ENCODE measurements around the gene TAGLN.

TAGLN gene

DNA sequence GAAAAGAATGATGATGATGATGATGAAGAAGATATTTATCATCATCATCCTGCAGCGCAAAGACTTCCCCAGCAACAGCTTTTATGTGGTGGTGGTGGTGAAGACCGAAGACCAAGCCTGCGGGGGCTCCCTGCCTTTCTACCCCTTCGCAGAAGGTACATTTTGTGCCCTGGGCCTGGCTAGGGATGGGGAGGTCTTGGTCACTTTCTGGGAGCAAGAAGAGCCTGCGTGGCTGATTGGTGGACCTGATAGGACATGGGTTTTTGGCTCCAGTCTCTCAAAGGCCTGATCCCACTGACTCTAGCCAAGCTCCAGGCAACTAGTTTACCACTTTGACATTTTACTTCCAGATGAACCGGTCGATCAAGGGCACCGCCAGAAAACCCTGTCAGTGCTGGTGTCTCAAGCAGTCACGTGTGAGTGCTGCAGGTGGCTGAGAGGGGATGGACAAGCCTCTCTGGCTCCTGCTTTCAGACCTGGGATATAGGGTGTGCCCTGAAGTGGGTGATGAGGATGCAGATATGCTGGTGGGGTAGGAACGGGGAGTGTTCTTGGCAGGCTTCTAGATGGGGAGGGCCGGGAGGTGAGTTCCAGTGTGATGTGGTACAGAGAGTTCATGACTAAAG is 15.3 kb upstream of the TAGLN start (continued):
- TF ChIP-seq ZNF70 (CRISPR knock-in tag; IDR thresholded peaks at IDR 0.05) (no peak), TCF4 (CRISPR knock-in tag; IDR thresholded peaks at IDR 0.05; ENCODE audit: borderline replicate concordance) (no peak), ZFP30 (CRISPR knock-in tag; IDR thresholded peaks at IDR 0.05) (no peak)

DNA sequence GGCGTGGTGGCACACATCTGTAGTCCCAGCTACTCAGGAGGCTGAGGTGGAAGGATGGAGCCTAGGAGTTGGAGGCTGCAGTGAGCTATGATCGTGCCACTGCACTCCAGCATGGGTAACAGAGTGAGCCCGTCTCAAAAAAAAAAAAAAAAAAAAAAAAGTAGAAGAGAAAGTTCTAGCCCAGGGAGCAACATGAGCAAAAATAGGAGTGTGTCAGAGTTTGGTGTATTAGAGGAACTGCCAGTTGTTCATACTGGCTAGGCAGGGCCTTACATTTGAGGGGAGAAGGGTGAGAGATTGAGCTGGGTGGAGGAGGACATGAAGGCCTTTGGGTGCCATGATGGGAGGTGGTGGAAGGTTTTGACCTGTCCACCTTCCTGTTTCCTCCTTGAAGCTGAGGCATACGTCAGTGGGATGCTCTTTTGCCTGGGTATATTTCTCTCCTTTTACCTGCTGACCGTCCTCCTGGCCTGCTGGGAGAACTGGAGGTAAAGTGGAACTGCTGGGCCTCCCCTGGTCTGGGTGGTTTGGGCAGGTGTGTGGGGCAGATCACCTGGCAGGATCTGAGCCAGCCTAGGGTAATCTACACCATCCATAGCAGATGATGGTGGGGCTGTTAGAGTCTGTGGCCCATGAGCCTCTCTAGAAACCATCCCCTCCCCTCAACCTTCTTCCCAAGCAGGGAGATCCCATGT is 13.3 kb upstream of the TAGLN start:
- TF ChIP-seq, protein P1, sequence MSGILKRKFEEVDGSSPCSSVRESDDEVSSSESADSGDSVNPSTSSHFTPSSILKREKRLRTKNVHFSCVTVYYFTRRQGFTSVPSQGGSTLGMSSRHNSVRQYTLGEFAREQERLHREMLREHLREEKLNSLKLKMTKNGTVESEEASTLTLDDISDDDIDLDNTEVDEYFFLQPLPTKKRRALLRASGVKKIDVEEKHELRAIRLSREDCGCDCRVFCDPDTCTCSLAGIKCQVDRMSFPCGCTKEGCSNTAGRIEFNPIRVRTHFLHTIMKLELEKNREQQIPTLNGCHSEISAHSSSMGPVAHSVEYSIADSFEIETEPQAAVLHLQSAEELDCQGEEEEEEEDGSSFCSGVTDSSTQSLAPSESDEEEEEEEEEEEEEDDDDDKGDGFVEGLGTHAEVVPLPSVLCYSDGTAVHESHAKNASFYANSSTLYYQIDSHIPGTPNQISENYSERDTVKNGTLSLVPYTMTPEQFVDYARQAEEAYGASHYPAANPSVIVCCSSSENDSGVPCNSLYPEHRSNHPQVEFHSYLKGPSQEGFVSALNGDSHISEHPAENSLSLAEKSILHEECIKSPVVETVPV (CRISPR knock-in tag; IDR thresholded peaks at IDR 0.05), result no peak
- TF ChIP-seq PPARA (CRISPR knock-in tag; IDR thresholded peaks at IDR 0.05; ENCODE audit: borderline replicate concordance), result no peak
- TF ChIP-seq RARB (CRISPR knock-in tag; IDR thresholded peaks at IDR 0.05), result no peak
- TF ChIP-seq TCF4 (CRISPR knock-in tag; IDR thresholded peaks at IDR 0.05; ENCODE audit: borderline replicate concordance), result no peak
- no peak for ATAC-seq

DNA sequence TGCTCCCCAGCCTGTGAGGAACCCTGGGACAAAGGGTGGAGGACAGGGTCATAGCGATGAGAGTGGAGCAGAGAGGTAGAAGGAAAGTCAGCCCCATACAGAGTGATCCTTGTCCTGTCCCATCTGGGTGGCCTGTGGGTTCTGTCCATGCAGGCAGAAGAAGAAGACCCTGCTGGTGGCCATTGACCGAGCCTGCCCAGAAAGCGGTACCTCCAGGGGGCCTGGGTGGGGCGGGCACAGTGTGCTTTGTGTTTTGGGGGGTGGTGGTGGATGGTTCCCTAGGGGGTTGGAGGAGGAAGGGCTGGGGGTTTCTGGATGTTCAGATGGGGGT is 12.8 kb upstream of the TAGLN start:
- no peak for ATAC-seq
- no peak for TF ChIP-seq ISL1 (CRISPR knock-in tag; IDR thresholded peaks at IDR 0.05)
- TF ChIP-seq, protein P2, sequence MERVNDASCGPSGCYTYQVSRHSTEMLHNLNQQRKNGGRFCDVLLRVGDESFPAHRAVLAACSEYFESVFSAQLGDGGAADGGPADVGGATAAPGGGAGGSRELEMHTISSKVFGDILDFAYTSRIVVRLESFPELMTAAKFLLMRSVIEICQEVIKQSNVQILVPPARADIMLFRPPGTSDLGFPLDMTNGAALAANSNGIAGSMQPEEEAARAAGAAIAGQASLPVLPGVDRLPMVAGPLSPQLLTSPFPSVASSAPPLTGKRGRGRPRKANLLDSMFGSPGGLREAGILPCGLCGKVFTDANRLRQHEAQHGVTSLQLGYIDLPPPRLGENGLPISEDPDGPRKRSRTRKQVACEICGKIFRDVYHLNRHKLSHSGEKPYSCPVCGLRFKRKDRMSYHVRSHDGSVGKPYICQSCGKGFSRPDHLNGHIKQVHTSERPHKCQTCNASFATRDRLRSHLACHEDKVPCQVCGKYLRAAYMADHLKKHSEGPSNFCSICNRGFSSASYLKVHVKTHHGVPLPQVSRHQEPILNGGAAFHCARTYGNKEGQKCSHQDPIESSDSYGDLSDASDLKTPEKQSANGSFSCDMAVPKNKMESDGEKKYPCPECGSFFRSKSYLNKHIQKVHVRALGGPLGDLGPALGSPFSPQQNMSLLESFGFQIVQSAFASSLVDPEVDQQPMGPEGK (CRISPR knock-in tag; IDR thresholded peaks at IDR 0.05; ENCODE audit: borderline replicate concordance), result no peak
- TF ChIP-seq ZNF70 (CRISPR knock-in tag; IDR thresholded peaks at IDR 0.05), result no peak
- TF ChIP-seq CSDC2 (CRISPR knock-in tag; IDR thresholded peaks at IDR 0.05), result no peak
- TF ChIP-seq GLIS3 (CRISPR knock-in tag; IDR thresholded peaks at IDR 0.05), result no peak
- no peak for TF ChIP-seq RARB (CRISPR knock-in tag; IDR thresholded peaks at IDR 0.05)
- no peak for TF ChIP-seq ZNF565 (CRISPR knock-in tag; conservative IDR thresholded peaks at IDR 0.05; ENCODE audit: low read depth)
- no peak for TF ChIP-seq ZNF8 (CRISPR knock-in tag; IDR thresholded peaks at IDR 0.05)
- no peak for TF ChIP-seq ZC3H10 (CRISPR knock-in tag; IDR thresholded peaks at IDR 0.05)
- no peak for TF ChIP-seq BACH2 (CRISPR knock-in tag; IDR thresholded peaks at IDR 0.05; ENCODE audit: borderline replicate concordance)
- no peak for TF ChIP-seq ARNTL (CRISPR knock-in tag; IDR thresholded peaks at IDR 0.05; ENCODE audit: borderline replicate concordance, low read depth)
- TF ChIP-seq, protein P3, sequence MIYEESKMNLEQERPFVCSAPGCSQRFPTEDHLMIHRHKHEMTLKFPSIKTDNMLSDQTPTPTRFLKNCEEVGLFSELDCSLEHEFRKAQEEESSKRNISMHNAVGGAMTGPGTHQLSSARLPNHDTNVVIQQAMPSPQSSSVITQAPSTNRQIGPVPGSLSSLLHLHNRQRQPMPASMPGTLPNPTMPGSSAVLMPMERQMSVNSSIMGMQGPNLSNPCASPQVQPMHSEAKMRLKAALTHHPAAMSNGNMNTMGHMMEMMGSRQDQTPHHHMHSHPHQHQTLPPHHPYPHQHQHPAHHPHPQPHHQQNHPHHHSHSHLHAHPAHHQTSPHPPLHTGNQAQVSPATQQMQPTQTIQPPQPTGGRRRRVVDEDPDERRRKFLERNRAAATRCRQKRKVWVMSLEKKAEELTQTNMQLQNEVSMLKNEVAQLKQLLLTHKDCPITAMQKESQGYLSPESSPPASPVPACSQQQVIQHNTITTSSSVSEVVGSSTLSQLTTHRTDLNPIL (CRISPR knock-in tag; IDR thresholded peaks at IDR 0.05; ENCODE audit: low read depth), result no peak
- TF ChIP-seq PPARA (CRISPR knock-in tag; IDR thresholded peaks at IDR 0.05; ENCODE audit: borderline replicate concordance), result no peak
- no peak for TF ChIP-seq OSR1 (CRISPR knock-in tag; IDR thresholded peaks at IDR 0.05)
- TF ChIP-seq ZFP3 (CRISPR knock-in tag; IDR thresholded peaks at IDR 0.05), result no peak

DNA sequence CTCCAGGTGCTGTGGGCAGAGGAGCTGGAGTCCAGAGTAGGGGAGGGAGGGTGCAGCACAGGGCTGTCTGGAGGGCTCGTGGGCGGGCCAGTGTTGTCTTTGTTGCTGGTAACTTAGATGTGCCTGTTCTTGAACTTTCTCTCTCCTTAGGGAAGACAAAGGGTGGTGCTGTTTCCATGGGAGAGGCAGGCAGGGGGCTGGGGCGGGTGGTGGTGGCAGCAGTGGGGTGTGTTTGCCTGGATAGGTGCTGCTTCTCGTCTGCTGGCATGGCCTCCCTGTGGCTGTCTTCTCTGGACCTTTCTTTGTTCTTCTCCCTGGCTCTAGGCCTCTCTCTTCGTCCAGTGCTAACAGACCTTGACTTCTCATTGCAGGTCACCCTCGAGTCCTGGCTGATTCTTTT is 12.2 kb upstream of the TAGLN start:
- no peak for ATAC-seq
- no peak for TF ChIP-seq BACH2 (CRISPR knock-in tag; IDR thresholded peaks at IDR 0.05; ENCODE audit: borderline replicate concordance)
- TF ChIP-seq ZFP30 (CRISPR knock-in tag; IDR thresholded peaks at IDR 0.05), result no peak
- no peak for TF ChIP-seq ISL1 (CRISPR knock-in tag; IDR thresholded peaks at IDR 0.05)
- no peak for TF ChIP-seq SNAI2 (CRISPR knock-in tag; IDR thresholded peaks at IDR 0.05)
- TF ChIP-seq ZFP3 (CRISPR knock-in tag; IDR thresholded peaks at IDR 0.05), result no peak
- TF ChIP-seq OSR1 (CRISPR knock-in tag; IDR thresholded peaks at IDR 0.05), result no peak
- TF ChIP-seq RARB (CRISPR knock-in tag; IDR thresholded peaks at IDR 0.05), result no peak
- TF ChIP-seq ZC3H10 (CRISPR knock-in tag; IDR thresholded peaks at IDR 0.05), result no peak
- no peak for TF ChIP-seq PPARA (CRISPR knock-in tag; IDR thresholded peaks at IDR 0.05; ENCODE audit: borderline replicate concordance)

DNA sequence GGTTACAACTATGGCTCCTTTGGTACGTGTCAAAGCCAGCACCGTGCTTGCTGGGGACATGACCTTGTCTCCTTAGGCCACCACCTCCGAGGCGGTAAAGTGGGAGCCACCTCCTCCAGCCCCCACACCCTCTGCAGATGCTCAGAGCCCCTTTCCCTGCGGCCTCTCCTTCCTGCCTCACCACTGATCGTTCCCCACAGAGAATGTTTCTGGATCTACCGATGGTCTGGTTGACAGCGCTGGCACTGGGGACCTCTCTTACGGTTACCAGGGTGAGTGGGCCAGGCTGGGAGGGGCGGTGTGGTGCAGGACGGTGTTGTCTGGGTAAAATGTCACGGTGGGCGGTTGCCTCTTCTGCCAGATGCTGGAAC is 11.8 kb upstream of the TAGLN start:
- ATAC-seq, result no peak
- TF ChIP-seq ISL1 (CRISPR knock-in tag; IDR thresholded peaks at IDR 0.05) (no peak), PPARA (CRISPR knock-in tag; IDR thresholded peaks at IDR 0.05; ENCODE audit: borderline replicate concordance) (no peak), ZFP3 (CRISPR knock-in tag; IDR thresholded peaks at IDR 0.05) (no peak), ZNF8 (CRISPR knock-in tag; IDR thresholded peaks at IDR 0.05) (no peak), TOX (CRISPR knock-in tag; IDR thresholded peaks at IDR 0.05; ENCODE audit: borderline replicate concordance) (no peak), ESRRG (CRISPR knock-in tag; IDR thresholded peaks at IDR 0.05) (no peak), BACH2 (CRISPR knock-in tag; IDR thresholded peaks at IDR 0.05; ENCODE audit: borderline replicate concordance) (no peak)
- TF ChIP-seq, protein P4, sequence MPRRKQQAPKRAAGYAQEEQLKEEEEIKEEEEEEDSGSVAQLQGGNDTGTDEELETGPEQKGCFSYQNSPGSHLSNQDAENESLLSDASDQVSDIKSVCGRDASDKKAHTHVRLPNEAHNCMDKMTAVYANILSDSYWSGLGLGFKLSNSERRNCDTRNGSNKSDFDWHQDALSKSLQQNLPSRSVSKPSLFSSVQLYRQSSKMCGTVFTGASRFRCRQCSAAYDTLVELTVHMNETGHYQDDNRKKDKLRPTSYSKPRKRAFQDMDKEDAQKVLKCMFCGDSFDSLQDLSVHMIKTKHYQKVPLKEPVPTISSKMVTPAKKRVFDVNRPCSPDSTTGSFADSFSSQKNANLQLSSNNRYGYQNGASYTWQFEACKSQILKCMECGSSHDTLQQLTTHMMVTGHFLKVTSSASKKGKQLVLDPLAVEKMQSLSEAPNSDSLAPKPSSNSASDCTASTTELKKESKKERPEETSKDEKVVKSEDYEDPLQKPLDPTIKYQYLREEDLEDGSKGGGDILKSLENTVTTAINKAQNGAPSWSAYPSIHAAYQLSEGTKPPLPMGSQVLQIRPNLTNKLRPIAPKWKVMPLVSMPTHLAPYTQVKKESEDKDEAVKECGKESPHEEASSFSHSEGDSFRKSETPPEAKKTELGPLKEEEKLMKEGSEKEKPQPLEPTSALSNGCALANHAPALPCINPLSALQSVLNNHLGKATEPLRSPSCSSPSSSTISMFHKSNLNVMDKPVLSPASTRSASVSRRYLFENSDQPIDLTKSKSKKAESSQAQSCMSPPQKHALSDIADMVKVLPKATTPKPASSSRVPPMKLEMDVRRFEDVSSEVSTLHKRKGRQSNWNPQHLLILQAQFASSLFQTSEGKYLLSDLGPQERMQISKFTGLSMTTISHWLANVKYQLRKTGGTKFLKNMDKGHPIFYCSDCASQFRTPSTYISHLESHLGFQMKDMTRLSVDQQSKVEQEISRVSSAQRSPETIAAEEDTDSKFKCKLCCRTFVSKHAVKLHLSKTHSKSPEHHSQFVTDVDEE (CRISPR knock-in tag; IDR thresholded peaks at IDR 0.05), result no peak
